ENCODE results near the gene DENND2C.

DNA sequence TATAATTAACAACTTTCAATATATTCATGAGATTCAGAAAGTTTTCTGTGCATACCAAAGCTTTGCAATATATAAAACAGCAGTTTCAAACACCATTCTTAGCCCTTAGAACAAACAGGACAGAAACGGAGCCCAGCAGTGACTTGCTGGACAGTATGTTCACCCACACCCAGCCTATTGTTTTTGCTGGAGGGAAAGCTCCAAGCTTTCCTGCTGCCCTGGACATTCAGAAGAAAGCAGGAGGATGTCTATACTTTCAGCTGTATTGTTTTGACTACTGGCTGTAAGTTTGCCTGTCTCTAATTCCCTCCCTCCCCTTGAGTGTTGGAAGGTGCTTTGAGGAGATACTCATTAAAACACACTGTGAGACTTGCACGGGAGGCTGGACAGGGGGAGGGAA lies 9.6 kb downstream of the DENND2C start:
- TF ChIP-seq, protein P1, sequence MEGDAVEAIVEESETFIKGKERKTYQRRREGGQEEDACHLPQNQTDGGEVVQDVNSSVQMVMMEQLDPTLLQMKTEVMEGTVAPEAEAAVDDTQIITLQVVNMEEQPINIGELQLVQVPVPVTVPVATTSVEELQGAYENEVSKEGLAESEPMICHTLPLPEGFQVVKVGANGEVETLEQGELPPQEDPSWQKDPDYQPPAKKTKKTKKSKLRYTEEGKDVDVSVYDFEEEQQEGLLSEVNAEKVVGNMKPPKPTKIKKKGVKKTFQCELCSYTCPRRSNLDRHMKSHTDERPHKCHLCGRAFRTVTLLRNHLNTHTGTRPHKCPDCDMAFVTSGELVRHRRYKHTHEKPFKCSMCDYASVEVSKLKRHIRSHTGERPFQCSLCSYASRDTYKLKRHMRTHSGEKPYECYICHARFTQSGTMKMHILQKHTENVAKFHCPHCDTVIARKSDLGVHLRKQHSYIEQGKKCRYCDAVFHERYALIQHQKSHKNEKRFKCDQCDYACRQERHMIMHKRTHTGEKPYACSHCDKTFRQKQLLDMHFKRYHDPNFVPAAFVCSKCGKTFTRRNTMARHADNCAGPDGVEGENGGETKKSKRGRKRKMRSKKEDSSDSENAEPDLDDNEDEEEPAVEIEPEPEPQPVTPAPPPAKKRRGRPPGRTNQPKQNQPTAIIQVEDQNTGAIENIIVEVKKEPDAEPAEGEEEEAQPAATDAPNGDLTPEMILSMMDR (IDR thresholded peaks at IDR 0.05; ENCODE audit: low read length) = no peak
- no peak for TF ChIP-seq EZH2 (optimal IDR thresholded peaks at IDR 0.05; ENCODE audit: low read depth, low read length)
- TF ChIP-seq EZH2phosphoT487 (IDR thresholded peaks at IDR 0.05; ENCODE audit: low read length) = no peak

All from MM.1S (cell line).